HG03520 (cell line): ENCODE data around the gene STAT4.
A peak's percentile ranks its signal among the peaks of the same experiment; 100 is the strongest.

ENCODE experiments used
- ATAC-seq: cut with Tn5 transposase; IDR thresholded peaks from one replicate; pipeline ENCODE4 v1.9.1; 2021; ENCODE audit warnings: mild to moderate bottlenecking, moderate library complexity; ENCODE audit not compliant: unreplicated experiment

STAT4 gene

DNA sequence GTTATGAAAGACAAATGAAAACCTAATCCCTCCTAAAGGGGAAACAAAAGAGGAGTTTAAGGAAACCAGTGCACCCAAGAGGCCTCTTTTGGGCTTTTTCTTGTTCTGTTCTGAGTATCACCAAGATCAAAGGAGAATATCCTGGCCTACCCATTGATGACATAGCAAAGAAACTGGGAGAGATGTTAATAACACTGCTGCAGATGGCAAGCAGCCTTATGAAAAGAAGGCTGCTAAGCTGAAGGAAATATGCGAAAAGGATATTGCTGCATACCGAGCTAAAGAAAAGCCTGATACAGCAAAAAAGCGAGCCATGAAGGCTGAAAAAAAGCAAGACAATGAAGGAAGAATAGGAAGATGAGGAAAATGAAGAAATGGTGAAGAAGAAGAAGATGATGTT is 23.6 kb upstream of the STAT4 start:
- no peak for ATAC-seq

DNA sequence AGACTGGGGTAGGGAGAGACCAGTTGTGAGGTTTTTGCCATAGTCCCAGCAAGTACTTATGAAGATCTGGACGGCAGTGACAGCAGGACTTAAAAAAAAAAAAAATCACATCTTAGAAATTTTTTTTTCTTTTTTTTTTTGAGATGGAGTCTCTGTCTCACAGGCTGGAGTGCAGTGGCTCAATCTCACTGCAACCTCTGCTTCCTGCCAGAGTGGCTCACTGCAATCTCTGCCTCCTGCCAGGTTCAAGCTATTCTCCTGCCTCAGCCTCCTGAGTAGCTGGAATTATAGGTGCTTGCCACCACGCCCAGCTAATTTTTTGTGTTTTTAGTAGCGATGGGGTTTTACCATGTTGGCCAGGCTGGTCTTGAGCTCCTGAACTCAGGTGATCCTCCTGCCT is 22.4 kb upstream of the STAT4 start:
- ATAC-seq = no peak

DNA sequence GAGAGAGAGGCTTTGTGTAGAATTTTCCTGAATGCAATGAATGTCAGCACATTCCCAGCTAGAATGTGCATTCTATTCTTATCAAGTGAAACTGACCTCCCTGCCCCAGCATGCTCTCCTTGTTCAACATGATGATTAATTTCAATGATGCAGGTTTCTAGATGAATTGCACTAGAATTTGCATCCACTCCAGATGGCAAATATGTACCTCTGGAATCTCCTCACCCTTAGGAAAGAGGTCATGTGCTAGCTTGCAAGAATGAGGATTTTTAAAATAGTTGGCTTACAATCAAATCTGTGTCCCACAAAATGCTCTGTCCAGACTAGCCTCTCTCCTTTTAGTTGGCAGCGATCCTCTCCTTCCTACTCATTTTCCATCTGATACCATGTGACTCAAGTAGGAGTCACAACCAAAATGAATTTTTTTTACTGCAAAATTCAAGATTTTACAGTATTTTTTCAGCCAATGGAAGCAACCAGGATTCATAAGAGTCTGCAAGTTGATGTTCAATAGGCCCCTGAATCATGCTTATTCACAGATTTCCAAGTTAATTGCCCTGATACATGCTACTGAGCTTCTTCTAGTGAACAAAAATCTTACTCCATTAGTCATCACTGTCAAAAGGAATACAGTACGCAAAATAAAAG is 21.0 kb upstream of the STAT4 start:
- ATAC-seq = no peak

DNA sequence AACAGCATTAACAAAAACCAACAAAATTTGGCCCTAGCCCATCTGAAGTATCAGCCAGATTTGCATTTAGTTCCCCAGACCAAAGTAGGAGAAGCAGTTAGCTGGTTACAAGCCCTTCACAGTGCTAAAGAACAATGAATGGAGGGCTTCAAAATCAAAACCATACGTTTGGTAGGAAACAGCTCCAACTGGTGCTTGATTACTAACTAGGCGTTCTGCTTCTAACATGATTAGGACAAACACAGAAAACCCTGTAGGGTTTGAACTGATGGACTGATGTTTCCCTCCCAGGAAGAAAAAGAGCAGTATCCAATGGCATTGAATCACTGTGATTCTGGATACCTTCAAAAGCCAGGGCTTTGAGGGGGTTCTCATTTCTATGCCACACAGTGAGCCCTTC is 20.5 kb upstream of the STAT4 start:
- no peak for ATAC-seq

DNA sequence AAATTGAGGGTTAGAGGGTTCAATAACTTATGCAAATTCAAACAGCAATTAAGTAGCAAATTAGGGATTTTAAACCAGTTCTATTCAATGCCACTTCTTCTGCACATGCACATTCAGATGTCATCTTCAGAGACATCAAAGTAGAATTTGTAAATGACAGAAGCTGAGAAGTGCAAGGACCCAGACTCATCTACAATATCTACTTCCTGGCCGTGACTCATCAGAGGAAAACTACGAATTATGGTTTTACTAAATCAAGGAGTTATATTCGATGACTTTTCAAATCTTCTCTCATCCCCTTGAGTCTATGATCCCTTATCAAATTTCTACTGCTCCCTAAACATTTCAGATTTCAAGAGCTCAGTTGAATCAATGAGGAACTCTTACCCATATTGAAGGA is 20.0 kb upstream of the STAT4 start:
- ATAC-seq = no peak

DNA sequence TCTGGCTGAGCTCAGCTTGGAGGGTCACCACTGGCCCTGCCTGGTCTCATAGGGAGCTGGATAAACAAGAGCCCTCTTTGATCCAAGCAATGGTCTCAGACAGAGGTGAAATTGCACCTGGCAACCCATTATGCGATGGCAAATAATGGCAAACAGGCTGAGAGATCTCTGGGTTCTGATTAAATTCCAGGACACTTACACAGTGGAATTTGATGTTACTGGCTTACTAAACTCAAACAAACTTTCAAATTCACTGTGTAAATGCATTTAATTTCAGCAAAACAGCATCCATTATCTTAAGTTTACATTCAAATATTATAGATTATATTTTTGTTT is 19.5 kb upstream of the STAT4 start:
- no peak for ATAC-seq

DNA sequence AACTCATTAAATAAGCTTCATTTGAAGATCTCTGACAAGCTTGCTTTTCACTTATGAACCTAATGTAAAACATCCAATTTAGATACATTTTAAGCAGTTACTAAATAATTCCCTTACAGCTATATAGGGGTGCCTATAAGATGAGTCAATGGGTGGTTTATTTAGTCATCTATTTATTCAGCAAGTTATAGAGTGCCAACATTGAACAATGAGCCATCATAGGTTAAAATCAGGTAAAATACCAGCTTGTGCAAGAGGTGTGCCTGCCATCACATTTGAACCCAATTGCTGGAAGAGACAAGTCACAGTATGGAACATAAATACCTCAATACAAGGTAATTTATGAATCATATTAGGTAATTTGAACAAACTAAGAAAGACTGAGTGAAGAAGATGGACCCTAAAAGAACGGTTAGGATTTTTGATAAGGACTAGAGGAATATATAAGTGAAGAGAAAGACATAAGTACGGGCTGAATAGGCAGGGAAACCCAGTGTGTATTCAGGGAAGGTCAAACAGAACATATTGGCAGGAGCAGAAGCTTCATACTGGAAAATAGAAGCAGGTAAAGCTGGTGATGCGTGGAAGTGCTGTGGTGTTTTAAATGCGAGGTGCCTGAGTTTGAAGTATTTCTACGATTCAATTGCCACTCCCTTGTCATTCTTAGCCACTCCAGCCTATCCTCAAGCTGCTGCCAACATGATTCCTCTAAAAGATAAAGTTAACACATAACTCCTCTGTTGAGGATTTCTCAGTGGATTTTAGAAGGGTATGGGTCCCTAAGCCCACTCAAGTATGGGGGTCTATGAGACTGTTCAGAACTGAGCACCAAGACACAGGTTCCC is 18.9 kb upstream of the STAT4 start:
- ATAC-seq = no peak

DNA sequence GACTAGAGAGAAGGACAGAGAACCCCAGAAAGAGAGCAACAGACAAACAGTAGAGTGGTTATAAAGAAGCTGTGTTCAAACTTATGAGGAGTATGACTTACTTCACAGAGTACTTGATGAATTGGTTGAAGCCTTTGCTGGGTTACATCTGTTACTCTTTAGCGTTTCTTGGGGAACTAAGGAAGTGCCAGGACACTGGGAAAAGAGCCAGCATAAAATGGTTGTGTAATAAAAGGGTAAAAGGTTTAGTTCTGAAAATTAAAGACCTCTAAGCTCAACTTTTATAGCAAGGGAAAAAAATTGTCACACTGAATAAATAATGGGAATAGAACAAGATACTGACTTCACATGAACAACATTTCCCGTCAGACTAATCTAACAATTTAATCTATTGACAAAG is 17.0 kb upstream of the STAT4 start:
- no peak for ATAC-seq

DNA sequence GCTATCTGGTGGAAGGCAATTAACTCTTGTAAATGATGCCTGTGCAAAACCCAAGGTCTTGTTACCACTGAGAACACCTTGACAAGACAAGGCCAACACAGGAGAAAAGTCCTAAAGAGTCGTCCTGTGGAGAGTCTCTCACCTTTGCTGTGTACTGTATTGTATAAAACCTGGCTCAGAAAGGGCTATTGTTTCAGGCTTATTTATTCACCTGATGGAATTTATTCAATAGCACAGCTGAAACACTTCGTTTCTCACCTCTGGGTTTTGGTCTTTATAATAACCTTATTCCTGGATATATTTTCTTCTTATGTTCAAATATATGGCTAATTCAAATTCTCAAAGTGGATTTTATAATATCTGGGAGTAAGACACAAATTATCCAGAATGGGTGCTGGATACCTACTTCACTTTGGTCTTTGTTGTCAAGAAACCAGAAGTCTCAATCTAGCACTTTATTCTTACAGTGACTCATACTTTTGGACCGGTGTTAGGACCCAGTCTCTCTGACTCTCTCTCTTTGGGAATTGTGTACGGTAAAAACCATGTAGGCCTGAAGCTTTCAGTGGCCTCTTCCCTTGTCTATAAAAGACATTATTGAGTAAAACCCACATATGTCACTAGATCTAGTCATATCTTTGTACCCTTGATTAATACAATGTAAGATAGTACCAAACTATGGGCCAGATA is 16.1 kb upstream of the STAT4 start:
- no peak for ATAC-seq

DNA sequence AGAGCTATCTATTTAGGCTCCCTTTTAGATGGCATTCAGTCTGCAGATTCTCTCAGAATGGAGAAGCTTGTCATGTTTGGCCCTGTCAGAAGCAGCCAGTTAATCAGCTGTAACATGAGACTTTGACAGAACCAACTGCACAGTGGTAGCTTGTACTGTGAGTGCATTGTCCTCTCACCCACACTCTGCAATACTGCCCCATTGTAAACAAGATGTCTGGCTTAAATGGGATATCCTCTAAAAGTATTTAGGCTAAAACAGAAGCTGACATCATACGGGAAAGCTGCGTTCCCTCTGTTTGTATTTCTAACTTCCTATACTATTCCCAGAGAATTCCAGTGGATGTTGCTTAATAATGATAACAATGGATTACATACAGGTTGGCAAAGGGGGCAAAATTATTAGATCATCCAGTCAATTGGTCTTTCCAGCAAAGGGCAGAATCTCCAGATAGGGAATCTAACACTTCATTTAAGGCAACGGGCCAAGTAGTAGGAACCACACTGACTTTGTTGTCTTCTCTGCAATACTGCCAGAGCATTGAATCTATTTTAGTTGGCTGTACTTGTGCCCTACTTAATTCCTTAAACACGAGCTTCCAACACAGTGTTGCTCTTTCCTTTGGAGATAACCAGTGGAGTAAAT is 15.4 kb upstream of the STAT4 start:
- no peak for ATAC-seq

DNA sequence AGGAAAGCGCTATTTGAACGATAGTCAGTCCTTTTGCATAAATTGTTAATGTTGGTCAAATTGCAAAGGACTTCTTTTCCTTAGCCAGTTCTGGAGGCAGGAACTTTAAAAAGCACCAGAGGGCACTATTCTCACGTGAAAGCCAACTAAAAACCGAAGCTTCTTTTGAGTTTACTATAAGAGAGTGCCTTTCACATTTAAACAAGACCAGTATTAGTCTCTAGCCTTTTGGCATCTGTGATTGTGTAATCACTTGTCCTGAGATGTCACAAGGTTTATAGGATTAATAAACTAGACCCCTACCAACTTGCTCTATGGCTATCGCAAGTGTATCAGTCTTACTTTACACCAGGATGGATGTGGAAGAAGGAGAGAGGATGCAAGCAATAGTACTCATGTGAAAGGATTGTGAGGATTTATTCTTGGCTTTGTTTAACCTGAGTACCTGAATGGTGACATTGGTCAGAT is 14.4 kb upstream of the STAT4 start:
- peak; percentile 71 for ATAC-seq

DNA sequence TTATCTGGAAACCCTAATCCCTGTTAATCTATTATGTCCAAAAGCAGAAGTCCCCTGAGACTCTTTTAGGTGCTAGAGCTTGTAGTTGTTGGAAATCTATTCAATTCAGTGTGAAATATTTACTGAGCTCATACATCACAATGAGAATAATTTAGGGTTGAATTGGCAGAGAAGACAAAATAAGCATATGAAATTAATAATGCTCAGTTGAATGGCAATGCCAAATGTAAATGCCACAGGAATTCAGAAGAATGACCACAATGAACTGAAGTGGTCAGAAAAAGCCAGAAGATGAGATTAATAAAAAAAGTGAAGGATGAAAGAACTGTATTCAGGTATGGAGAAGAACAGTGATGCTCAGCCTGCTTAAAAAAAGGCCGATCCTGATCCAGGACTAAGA is 8.0 kb upstream of the STAT4 start:
- ATAC-seq = no peak

DNA sequence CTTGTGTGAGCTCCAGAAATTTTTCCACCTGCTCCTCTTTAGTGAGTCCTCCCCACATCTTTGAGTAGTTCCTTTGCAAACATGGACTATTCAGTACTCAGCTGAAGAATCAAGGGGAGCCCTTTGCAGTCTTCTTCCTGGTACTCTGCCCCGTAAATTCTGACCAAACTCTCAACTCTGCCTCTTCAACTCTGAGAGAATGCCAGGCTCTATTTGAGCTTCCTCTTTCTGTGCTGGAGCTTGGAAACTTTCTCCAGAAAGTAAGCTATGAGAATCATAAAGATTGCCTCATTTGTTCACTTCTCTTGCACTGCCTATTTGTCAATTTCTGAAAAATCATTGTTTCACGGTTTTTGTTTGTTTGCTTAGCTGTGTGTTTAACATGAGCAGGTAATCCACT is 7.4 kb upstream of the STAT4 start:
- no peak for ATAC-seq

DNA sequence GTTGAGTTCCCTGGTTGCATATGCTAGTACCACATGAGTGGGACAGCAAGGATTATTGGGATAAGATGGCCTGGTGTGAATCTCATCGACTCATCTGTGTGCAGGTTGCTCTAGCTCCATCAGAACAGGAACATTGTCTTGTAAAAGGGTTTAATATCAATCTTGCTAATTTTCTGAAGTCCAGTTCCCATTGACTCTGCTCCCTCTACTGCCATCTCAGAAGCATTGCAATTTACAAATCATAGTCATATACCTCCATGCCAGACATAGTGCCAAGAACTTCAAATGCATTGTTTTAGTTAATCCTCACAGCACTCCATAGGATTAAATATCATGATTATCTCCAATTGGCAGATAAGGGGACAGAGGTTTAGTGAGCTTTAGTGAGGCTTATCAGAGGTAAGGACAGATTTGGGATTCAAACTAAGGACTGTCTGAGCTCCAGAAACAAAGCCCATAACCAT is 4.8 kb upstream of the STAT4 start:
- ATAC-seq = no peak

DNA sequence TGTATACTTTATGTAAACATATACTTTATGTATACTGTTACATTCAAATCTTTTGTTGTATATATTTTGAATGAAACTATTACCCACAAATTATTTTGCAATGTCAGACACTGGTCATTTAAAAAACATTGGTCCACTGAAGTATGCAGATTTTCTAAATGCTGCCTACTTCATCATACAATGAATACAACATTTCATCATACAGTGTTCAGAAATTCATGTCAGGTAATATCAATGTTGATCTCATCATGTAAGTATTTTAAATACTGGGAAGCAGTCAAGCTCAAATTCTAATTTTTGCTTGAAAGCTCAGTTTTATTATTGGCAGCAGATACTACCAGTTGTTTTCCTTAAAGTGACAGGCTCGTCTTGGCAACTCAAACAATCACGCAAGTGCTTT is 2.9 kb upstream of the STAT4 start:
- ATAC-seq = no peak

DNA sequence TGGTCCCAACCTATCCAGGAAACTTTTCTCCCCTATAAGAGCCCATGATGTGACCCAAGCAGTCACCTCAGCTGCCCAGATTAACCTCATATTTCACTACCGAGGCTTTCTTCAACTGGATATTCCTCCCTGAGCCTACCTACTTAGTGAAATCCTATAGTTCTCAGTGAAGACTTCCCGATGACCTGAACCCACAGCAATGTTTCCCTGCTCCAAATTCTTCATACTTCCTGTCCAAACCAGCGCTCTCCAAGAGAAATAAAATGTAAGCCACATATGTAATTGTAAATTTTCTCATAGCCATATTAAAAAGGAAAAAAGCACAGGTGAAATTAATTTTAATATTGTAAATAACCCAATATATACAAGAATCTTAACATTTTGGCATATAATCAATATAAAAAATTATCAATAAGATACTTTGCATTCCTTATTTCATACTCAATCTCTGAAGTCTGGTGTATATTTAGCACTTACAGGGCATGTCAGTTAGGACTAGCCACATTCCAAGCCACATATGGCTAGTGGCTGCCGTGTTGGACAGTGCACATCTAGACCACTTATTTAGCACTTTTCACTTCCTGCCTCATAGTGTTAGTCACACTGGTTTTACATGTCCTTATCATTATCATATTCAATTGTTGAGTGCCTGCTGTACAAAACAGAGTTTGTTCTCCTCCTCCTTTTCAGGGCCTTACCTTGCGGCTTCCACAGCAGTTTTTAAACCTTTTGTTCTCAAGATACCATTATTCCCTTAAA is 1.9 kb upstream of the STAT4 start:
- no peak for ATAC-seq

DNA sequence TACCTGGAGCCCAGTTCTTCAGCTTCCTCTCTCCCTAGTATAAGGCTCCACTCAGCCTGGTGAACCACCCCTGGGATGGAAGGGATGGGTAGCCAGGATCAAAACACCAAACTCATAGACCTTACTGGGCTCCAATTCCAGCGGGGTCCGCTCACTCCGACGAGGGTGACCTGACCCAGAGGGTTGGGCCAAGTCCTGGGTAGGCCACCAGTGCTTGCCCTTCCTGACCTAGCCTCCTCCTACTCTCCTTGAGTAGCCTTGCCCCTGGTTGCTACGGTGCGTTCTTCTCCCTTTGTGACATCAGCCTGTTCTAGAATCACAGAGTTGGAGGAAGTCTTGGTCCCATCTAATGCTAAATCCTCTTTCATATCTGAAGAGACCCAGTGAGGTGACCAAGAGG is 537 bp upstream of the STAT4 start:
- no peak for ATAC-seq

DNA sequence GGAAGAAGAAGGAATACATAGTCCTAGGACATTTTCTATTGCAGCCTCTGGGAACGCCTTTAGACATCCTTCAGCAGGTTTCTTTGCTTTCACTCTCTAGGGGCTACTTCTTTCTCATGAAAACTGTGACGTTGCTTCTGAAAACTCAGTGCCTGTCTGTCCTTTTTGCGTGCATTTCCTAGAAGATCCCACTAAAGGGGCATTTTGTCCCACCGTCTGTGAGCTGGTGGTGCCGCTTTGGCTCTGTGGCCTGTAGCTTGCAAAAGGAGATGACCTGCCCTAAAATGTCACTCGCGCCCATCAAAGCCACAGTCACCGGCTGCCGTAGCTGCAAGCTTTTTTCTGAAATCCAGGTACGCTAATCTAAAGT is 579 bp downstream of the STAT4 start:
- ATAC-seq = peak; percentile 1

DNA sequence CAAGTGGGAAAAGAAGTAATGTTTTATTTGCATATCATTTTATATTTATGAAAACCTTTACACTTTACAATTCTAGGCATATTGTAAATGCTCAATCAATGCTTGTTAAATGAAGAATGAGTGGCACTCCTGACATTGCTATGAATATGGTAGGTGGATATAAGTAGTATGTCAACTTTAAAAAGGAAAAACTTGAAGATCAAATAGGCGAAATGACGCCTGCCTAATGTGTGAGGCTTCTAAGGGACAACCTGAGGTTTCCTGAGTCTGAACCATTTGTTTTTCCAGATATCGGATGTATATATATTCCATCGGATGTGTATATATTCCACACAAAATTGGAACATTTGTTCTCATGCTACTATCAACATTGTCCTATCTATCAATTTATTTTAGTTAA is 1.4 kb downstream of the STAT4 start:
- no peak for ATAC-seq

DNA sequence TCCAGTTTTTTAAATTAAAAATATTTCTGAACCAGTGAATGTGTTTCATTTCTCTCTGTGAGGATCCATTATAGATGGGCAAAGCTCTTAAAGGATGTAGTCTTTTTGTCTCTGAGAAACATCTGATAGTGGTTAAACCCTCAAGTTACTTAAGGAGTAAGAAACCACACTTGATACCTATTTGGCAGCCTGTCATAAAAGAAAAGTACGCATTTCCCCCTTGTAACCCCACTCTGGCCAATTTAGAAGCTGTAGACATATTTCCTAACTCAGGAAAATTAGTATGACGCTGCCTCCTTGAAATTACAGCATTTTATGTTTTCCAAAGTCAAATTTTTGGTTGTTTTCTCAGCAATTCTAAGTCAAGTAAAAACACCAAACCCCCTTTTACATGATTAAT is 2.0 kb downstream of the STAT4 start:
- no peak for ATAC-seq

DNA sequence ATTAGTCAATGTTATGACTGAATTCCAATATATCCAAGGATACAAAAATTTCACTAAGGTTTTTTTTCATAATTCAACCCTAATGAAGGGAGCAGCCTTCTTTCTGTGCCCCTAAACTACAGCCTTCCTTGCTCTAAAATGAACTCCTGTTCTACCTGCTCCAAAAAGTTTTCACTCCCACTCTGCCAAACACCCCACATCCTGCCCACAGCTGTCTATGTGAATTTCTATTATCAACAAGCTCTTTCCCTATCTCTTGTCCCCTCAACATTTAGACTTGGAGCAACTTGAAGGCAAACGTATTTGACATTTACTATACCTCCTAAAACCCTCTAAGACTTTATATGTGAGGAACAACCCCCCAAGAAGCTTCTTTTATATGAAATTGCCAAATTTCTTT is 2.5 kb downstream of the STAT4 start:
- ATAC-seq = no peak
